Measurements from ENCODE around the gene PRKACG.

DNA sequence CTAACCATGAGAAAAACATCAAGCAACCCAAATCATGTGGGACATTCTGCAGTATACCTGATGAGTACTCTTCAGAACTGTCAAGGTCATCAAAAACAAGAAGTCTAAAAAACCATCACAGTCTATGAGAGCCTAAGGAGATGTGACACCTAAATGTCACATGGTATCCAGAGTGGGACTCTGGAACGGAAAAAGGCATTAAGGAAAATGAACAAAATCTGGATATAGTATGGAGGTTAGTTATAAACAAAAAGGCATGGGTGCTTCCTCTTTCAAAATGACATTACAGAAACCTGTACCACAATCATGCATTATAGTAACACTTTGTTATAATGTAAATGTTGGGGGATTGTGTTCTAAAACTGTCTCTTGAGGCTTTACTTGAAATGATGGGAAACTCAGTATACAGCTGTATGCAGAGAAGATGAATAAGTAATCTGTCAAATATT lies 47.4 kb downstream of the PRKACG start:
- TF ChIP-seq, protein P1, sequence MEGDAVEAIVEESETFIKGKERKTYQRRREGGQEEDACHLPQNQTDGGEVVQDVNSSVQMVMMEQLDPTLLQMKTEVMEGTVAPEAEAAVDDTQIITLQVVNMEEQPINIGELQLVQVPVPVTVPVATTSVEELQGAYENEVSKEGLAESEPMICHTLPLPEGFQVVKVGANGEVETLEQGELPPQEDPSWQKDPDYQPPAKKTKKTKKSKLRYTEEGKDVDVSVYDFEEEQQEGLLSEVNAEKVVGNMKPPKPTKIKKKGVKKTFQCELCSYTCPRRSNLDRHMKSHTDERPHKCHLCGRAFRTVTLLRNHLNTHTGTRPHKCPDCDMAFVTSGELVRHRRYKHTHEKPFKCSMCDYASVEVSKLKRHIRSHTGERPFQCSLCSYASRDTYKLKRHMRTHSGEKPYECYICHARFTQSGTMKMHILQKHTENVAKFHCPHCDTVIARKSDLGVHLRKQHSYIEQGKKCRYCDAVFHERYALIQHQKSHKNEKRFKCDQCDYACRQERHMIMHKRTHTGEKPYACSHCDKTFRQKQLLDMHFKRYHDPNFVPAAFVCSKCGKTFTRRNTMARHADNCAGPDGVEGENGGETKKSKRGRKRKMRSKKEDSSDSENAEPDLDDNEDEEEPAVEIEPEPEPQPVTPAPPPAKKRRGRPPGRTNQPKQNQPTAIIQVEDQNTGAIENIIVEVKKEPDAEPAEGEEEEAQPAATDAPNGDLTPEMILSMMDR (IDR thresholded peaks at IDR 0.05): no peak
- TF ChIP-seq POLR2A (IDR thresholded peaks at IDR 0.05): no peak

Data from tibial nerve (tissue), 3 donors.